H1 (cell line): ENCODE data around the gene FOXL2NB. TPM values are rescaled to one million over a fixed set of nuclear protein-coding genes. Genes with fewer than 3 reads are reported as not detected.
A peak's percentile ranks its signal among the peaks of the same experiment; 100 is the strongest.

Experiments
- CTCF ChIA-PET: fragments of 300-600 bp; sonication (Branson Sonifier 250); formaldehyde crosslinking; loops from one replicate; lab custom pipeline; 2021; ENCODE audit not compliant: partially characterized antibody; lab: Charles Lee
- POLR2A ChIA-PET: fragments of 300-600 bp; sonication (Branson Sonifier 250); formaldehyde crosslinking; loops from one replicate; lab custom pipeline; 2021; ENCODE audit warnings: inconsistent platforms; ENCODE audit not compliant: partially characterized antibody; lab: Charles Lee
- DNase-seq, 2 experiments: peaks; one replicate each; pipeline versions ENCODE4 v3.0.0 to v3.0.0-alpha.2; 2010 to 2022; ENCODE audit warnings: low spot score in 2 of 2, low read depth in 1 of 2, mixed read lengths in 1 of 2
- FAIRE-seq: peaks from 2 replicates; lab custom pipeline; 2011; peaks lifted over from hg19 to GRCh38; lab: Jason Lieb, UNC
- H2AFZ ChIP-seq: 2 replicates; pipeline ENCODE4 v1.8.1; 2012; ENCODE audit warnings: low read length, inconsistent platforms
- H2AK5ac ChIP-seq: 2 replicates; pipeline ENCODE4 v1.6.1; 2013; ENCODE audit warnings: low read depth, low read length
- H2BK120ac ChIP-seq: replicated peaks from 2 replicates; pipeline ENCODE3; 2013; ENCODE audit warnings: low read depth, low read length, inconsistent platforms
- H2BK12ac ChIP-seq: 2 replicates; pipeline ENCODE4 v1.6.1; 2013; ENCODE audit warnings: low read depth, low read length
- H2BK15ac ChIP-seq: 2 replicates; pipeline ENCODE4 v1.6.1; 2013; ENCODE audit warnings: low read length
- H2BK20ac ChIP-seq: 2 replicates; pipeline ENCODE4 v1.6.1; 2013; ENCODE audit warnings: low read length
- H2BK5ac ChIP-seq: 2 replicates; pipeline ENCODE4 v1.6.1; 2013; ENCODE audit warnings: low read depth, low read length
- H3K14ac ChIP-seq: 2 replicates; pipeline ENCODE4 v1.6.1; 2013; ENCODE audit warnings: inconsistent platforms; ENCODE audit not compliant: insufficient read length
- H3K18ac ChIP-seq: 2 replicates; pipeline ENCODE4 v1.6.1; 2013; ENCODE audit warnings: low read length; ENCODE audit errors: extremely low read depth
- H3K23ac ChIP-seq: 2 replicates; pipeline ENCODE4 v1.6.1; 2013; ENCODE audit warnings: inconsistent platforms; ENCODE audit not compliant: insufficient read length
- H3K23me2 ChIP-seq: 2 replicates; pipeline ENCODE4 v1.6.1; 2013; ENCODE audit warnings: low read depth, low read length
- H3K27ac ChIP-seq: 2 replicates; pipeline ENCODE4 v1.6.1; 2011; ENCODE audit warnings: low read depth, low read length, inconsistent platforms
- H3K27me3 ChIP-seq, 4 experiments: replicated peaks in 1 of 4; 1 replicate in 1 of 4; 2 replicates in 3 of 4; pipeline versions ENCODE4 v1.6.1 to v1.8.1; 2011 to 2013; ENCODE audit warnings: low read length in 3 of 4, mild to moderate bottlenecking in 3 of 4, inconsistent platforms in 2 of 4, mixed read lengths in 2 of 4, moderate library complexity in 1 of 4; ENCODE audit not compliant: control insufficient read depth in 3 of 4, insufficient read depth in 3 of 4; ENCODE audit errors: extremely low read depth in 1 of 4
- H3K36me3 ChIP-seq, 4 experiments: 2 replicates each; pipeline versions ENCODE4 v1.6.1 to v1.8.1; 2011 to 2013; ENCODE audit warnings: mild to moderate bottlenecking in 4 of 4, low read length in 3 of 4, moderate library complexity in 2 of 4, control low read depth in 1 of 4, inconsistent platforms in 1 of 4; ENCODE audit not compliant: insufficient read depth in 4 of 4, control insufficient read depth in 2 of 4
- H3K4ac ChIP-seq: replicated peaks from 2 replicates; pipeline ENCODE3; 2013; ENCODE audit warnings: low read length, low read depth, mixed read lengths, inconsistent platforms; ENCODE audit not compliant: insufficient read length
- H3K4me1 ChIP-seq, 4 experiments: replicated peaks in 1 of 4; 1 replicate in 1 of 4; 2 replicates in 3 of 4; pipeline versions ENCODE4 v1.6.1 to v1.8.1; 2011 to 2013; ENCODE audit warnings: low read length in 3 of 4, inconsistent platforms in 2 of 4, mixed read lengths in 1 of 4; ENCODE audit not compliant: insufficient read depth in 4 of 4, control insufficient read depth in 3 of 4
- H3K4me2 ChIP-seq, 2 experiments: 2 replicates each; pipeline versions ENCODE4 v1.6.1 to v1.8.1; 2011 to 2013; ENCODE audit warnings: low read depth in 2 of 2, low read length in 2 of 2, control low read depth in 1 of 2, inconsistent platforms in 1 of 2, mild to moderate bottlenecking in 1 of 2; ENCODE audit not compliant: insufficient read depth in 1 of 2
- H3K4me3 ChIP-seq, 4 experiments: fragments of 200-600, 300-600 bp in 1 of 4; sonication (generic), shearing (Covaris generic), sonication (Bioruptor Twin) in 1 of 4; 2 replicates each; pipeline versions ENCODE4 v1.5.1 to v1.8.1; 2011 to 2016; ENCODE audit warnings: low read length in 4 of 4, low read depth in 3 of 4, control low read depth in 2 of 4, inconsistent platforms in 2 of 4, mild to moderate bottlenecking in 2 of 4, mixed read lengths in 1 of 4, moderate library complexity in 1 of 4; ENCODE audit not compliant: insufficient read depth in 2 of 4; ENCODE audit errors: extremely low read depth in 1 of 4
- H3K56ac ChIP-seq: replicated peaks from 2 replicates; pipeline ENCODE3; 2013; ENCODE audit warnings: low read depth, mild to moderate bottlenecking, mixed read lengths, low read length, inconsistent platforms; ENCODE audit not compliant: insufficient read length
- H3K79me1 ChIP-seq: 2 replicates; pipeline ENCODE4 v1.6.1; 2013; ENCODE audit warnings: low read depth, low read length, control low read depth
- H3K79me2 ChIP-seq, 2 experiments: 2 replicates each; pipeline versions ENCODE4 v1.6.1 to v1.8.1; 2012 to 2013; ENCODE audit warnings: low read length in 2 of 2, mild to moderate bottlenecking in 2 of 2, inconsistent platforms in 1 of 2; ENCODE audit not compliant: insufficient read depth in 2 of 2, control insufficient read depth in 1 of 2
- H3K9ac ChIP-seq, 4 experiments: replicated peaks in 1 of 4; 1 replicate in 1 of 4; 2 replicates in 3 of 4; pipeline versions ENCODE4 v1.6.1 to v1.8.1; 2011 to 2013; ENCODE audit warnings: low read depth in 3 of 4, low read length in 3 of 4, control low read depth in 2 of 4, mild to moderate bottlenecking in 2 of 4, moderate library complexity in 2 of 4, inconsistent platforms in 1 of 4; ENCODE audit errors: extremely low read depth in 1 of 4
- H3K9me3 ChIP-seq, 2 experiments: 2 replicates each; pipeline versions ENCODE4 v1.6.1 to v1.8.1; 2012 to 2013; ENCODE audit warnings: mild to moderate bottlenecking in 2 of 2, moderate library complexity in 2 of 2, control low read depth in 1 of 2, inconsistent platforms in 1 of 2, low read depth in 1 of 2, low read length in 1 of 2, mixed read lengths in 1 of 2; ENCODE audit not compliant: insufficient read depth in 2 of 2
- H4K20me1 ChIP-seq, 2 experiments: replicated peaks in 1 of 2; 2 replicates each; pipeline versions ENCODE3 to v1.8.1; 2011 to 2013; ENCODE audit warnings: inconsistent platforms in 2 of 2, low read length in 2 of 2, mild to moderate bottlenecking in 1 of 2; ENCODE audit not compliant: insufficient read depth in 2 of 2, control insufficient read depth in 1 of 2
- H4K5ac ChIP-seq: 2 replicates; pipeline ENCODE4 v1.6.1; 2013; ENCODE audit warnings: low read length, low read depth, mixed read lengths, inconsistent platforms; ENCODE audit not compliant: insufficient read length
- H4K8ac ChIP-seq: 2 replicates; pipeline ENCODE4 v1.8.0; 2013; ENCODE audit warnings: mild to moderate bottlenecking, moderate library complexity, low read length, inconsistent platforms; ENCODE audit not compliant: insufficient read depth; ENCODE audit errors: extremely low read depth
- H4K91ac ChIP-seq: replicated peaks from 2 replicates; pipeline ENCODE3; 2013; ENCODE audit warnings: low read length, mixed read lengths, inconsistent platforms; ENCODE audit not compliant: insufficient read length
- CEBPB ChIP-seq: IDR thresholded peaks from 2 replicates; pipeline ENCODE4 v1.6.1; 2012; ENCODE audit warnings: low read depth, low read length
- EGR1 ChIP-seq: IDR thresholded peaks from 2 replicates; pipeline ENCODE4 v1.6.1; 2011; ENCODE audit warnings: low read depth, low read length, borderline replicate concordance
- MAX ChIP-seq: IDR thresholded peaks from 2 replicates; pipeline ENCODE4 v1.6.1; 2012; ENCODE audit warnings: inconsistent platforms
- POLR2AphosphoS5 ChIP-seq: IDR thresholded peaks from 2 replicates; pipeline ENCODE4 v1.6.1; 2011; ENCODE audit warnings: low read depth, low read length
- SAP30 ChIP-seq: fragments of 300-600 bp; sonication (generic); IDR thresholded peaks from 2 replicates; pipeline ENCODE4 v1.7.1; 2012; ENCODE audit warnings: low read length, moderate library complexity, mild to moderate bottlenecking, inconsistent platforms; ENCODE audit not compliant: insufficient read depth, insufficient replicate concordance
- SRF ChIP-seq: IDR thresholded peaks from 2 replicates; pipeline ENCODE4 v1.6.1; 2011; ENCODE audit warnings: mild to moderate bottlenecking, low read depth, low read length, moderate library complexity
- SUZ12 ChIP-seq: fragments of 200-600 bp; sonication (generic); IDR thresholded peaks from 2 replicates; pipeline ENCODE4 v1.6.1; 2012; ENCODE audit warnings: mild to moderate bottlenecking, inconsistent platforms, low read length, moderate library complexity, mixed read lengths
- TEAD4 ChIP-seq: IDR thresholded peaks from 2 replicates; pipeline ENCODE4 v1.6.1; 2012; ENCODE audit warnings: low read depth, low read length, inconsistent platforms, mixed read lengths
- ZNF274 ChIP-seq: IDR thresholded peaks from 2 replicates; pipeline ENCODE4 v1.7.0; 2012; ENCODE audit warnings: low read length, borderline replicate concordance; ENCODE audit errors: extremely low read depth
- WGBS, 2 experiments: shearing (Covaris generic) in 1 of 2; methylation state at CpG; one replicate each; pipeline versions ENCODE4 v1.1.6 to v1.1.7; 2013 to 2015; ENCODE audit warnings: low lambda C conversion rate in 2 of 2, mixed read lengths in 2 of 2, inconsistent platforms in 1 of 2, low coverage in 1 of 2, missing lambda C conversion rate in 1 of 2; ENCODE audit not compliant: insufficient replicate concordance in 2 of 2, insufficient coverage in 1 of 2, insufficient read length in 1 of 2; ENCODE audit errors: extremely low coverage in 1 of 2, missing lambda C conversion rate in 1 of 2; 5-methylcytosine and 5-hydroxymethylcytosine counted together
- polyA plus RNA-seq, 7 experiments: library from polyadenylated mRNA; depleted of rRNA in 3 of 7; stranded (reverse) in 5 of 7; unstranded in 2 of 7; fragments of >200 nt in 5 of 7; fragments of 200-250 nt in 2 of 7; gene quantifications; 1 replicate in 5 of 7; 2 replicates in 1 of 7; 4 replicates in 1 of 7; pipeline versions ENCODE4 v1.2.1 to v1.2.3, GENCODE V29; 2011 to 2013; ENCODE audit warnings: missing spikeins in 2 of 7, mixed read lengths in 2 of 7
- total RNA-seq: library from RNA; stranded (reverse); fragmentation: NEBNext Ultra II Directional; extraction: Animal tissue kit (Norgen Biotek cat#: 25700); gene quantifications from 2 replicates; pipeline ENCODE4 v1.2.1, GENCODE V29; 2021
- TF ChIP-seq, protein P1 (sequence below): IDR thresholded peaks from 2 replicates; pipeline ENCODE4 v1.6.1; 2012; ENCODE audit warnings: inconsistent platforms

FOXL2NB gene
- total and polyA plus RNA-seq, 2 of the 8 experiments (the other 6 are each of a cell fraction or from before 2014, with no cell fraction given), result 5.4 to 7.3 TPM

- peaks cover 0 to 8% (median 0%) of the 10 kb centered on the region in 4 experiments; a peak in 1 of 8 replicates for H3K36me3 ChIP-seq
- H2BK15ac ChIP-seq, result no peak overlapping the region
- peaks cover 8% of the 10 kb centered on the region; the same call in 1 of the 2 replicates for H3K23me2 ChIP-seq
- H2AFZ ChIP-seq, result no peak overlapping the region
- H3K14ac ChIP-seq, result no peak overlapping the region
- H3K79me1 ChIP-seq, result no peaks in the 10 kb centered on the region
- peaks cover 9 to 25% of the 10 kb centered on the region in 2 experiments for H4K20me1 ChIP-seq
- no peaks in the 10 kb centered on the region for H3K9me3 ChIP-seq
- DNase-seq, result no peak
- no peak overlapping the region for H4K91ac ChIP-seq
- H3K27me3 ChIP-seq, result peaks cover 75 to 97% (median 87%) of the 10 kb centered on the region in 4 experiments
- H3K18ac ChIP-seq, result 0 out of 2 replicates have a peak overlapping the region, but pooled peaks have one; percentile 49
- no peaks in the 10 kb centered on the region for H3K79me2 ChIP-seq
- H2BK12ac ChIP-seq, result no peak overlapping the region; the same call in 1 of the 2 replicates
- no peak overlapping the region for H2BK20ac ChIP-seq
- POLR2A ChIA-PET, result interaction anchor here (0.6 to 9.6 kb wide), 3 partner anchors 10 to 241 kb away, joined by 3 to 149 read pairs (median 7); partner anchors contain the start of genes FOXL2 and FOXL2NB
- FAIRE-seq, result no peak
- no peak overlapping the region for H4K8ac ChIP-seq
- no peak overlapping the region for H3K4ac ChIP-seq
- no peak overlapping the region for H3K27ac ChIP-seq
- H2AK5ac ChIP-seq, result no peak overlapping the region
- no peak overlapping the region for H3K9ac ChIP-seq
- peaks cover 6 to 31% (median 19%) of the 10 kb centered on the region in 4 experiments for H3K4me1 ChIP-seq
- no peak overlapping the region for H3K23ac ChIP-seq
- CTCF ChIA-PET, result interaction anchor here (0.6 to 15.6 kb wide), 8 partner anchors 12 to 387 kb away, joined by 3 to 223 read pairs (median 5); no protein-coding TSS in a partner anchor
- H3K4me2 ChIP-seq, result peak overlapping the region; percentile 38 to 71
- no peak overlapping the region for H3K56ac ChIP-seq
- peak overlapping the region; percentile 2 to 59 (median 30); a peak in 6 of 8 replicates for H3K4me3 ChIP-seq
- 3% methylated on average over 30 of the region's 32 CpGs; no CpG with 5 or more reads in 1 of the 2 experiments for WGBS, 2 experiments
- H4K5ac ChIP-seq, result no peak overlapping the region
- H2BK5ac ChIP-seq, result no peak overlapping the region
- no peak overlapping the region for H2BK120ac ChIP-seq
- TF ChIP-seq SRF, result no peak
- no peak for TF ChIP-seq EGR1
- no peak for TF ChIP-seq MAX
- no peak for TF ChIP-seq ZNF274
- no peak for TF ChIP-seq SAP30
- TF ChIP-seq POLR2AphosphoS5, result no peak
- no peak for TF ChIP-seq TEAD4
- TF ChIP-seq CEBPB, result no peak
- TF ChIP-seq, protein P1, sequence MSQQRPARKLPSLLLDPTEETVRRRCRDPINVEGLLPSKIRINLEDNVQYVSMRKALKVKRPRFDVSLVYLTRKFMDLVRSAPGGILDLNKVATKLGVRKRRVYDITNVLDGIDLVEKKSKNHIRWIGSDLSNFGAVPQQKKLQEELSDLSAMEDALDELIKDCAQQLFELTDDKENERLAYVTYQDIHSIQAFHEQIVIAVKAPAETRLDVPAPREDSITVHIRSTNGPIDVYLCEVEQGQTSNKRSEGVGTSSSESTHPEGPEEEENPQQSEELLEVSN, result no peak
- no peak; the same call in 1 of the 2 replicates for TF ChIP-seq SUZ12
Observed at GRCh38 chr3:138938877-138939560, 8.0 kb upstream of the FOXL2NB start.
